GM04503 (cell line): Measurements from ENCODE around the gene PCDHGB5.
A peak's percentile ranks its signal among the peaks of the same experiment; 100 is the strongest.
"Not testable (repeated sequence)": the region's sequence is repeated elsewhere in the genome, so short reads cannot be mapped to it uniquely, and the experiment has no call there.

Experiments used
- DNase-seq: peaks from one replicate; pipeline ENCODE4 v3.0.0-alpha.2; 2012; ENCODE audit warnings: low read depth

Gene PCDHGB5

DNA sequence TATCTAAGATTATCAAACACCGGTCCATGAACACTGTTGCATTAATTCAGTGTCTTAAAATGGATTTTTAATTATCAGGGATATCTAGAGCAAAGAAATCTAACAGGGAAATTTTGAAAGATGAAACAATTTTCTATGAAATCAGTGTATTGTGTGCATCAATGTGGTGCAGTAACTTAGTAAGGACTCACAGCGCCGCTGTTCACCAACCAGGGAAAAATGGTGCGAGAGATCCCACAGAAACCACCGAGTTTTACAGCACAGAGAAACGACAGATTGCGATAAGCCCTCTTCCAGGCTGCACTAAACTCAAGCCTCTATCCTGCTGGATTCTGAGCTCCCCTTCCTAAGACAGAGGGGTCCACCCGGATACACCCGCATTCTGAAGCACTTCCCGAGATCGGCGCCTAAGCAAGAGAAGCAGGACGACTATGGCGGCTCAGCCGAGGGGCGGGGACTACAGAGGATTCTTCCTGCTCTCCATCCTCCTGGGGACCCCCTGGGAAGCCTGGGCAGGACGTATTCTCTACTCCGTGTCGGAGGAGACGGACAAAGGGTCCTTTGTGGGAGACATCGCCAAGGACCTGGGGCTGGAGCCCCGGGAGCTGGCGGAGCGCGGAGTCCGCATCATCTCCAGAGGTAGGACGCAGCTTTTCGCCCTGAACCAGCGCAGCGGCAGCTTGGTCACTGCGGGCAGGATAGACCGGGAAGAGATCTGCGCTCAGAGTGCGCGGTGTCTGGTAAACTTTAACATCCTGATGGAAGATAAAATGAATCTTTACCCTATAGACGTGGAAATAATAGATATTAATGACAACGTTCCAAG, 15.1 kb upstream of the PCDHGB5 start, which contains the start of gene PCDHGA7:
PCDHGA7 (plus strand) TSS at position 274 of the 826 bp plus-strand sequence; CDS start at position 432, 158 bp downstream.
- no peak for DNase-seq

DNA sequence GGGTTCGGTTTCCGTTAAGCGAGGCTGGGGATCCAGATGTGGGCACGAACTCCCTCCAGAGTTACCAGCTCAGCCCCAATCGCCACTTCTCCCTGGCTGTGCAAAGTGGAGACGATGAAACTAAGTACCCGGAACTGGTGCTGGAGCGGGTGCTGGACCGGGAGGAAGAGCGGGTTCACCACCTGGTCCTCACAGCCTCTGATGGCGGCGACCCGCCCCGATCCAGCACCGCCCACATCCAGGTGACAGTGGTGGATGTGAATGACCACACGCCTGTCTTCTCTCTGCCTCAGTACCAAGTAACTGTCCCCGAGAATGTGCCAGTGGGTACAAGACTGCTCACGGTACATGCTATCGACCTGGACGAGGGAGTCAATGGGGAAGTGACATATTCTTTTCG, 14.4 kb upstream of the PCDHGB5 start:
- no peak for DNase-seq

DNA sequence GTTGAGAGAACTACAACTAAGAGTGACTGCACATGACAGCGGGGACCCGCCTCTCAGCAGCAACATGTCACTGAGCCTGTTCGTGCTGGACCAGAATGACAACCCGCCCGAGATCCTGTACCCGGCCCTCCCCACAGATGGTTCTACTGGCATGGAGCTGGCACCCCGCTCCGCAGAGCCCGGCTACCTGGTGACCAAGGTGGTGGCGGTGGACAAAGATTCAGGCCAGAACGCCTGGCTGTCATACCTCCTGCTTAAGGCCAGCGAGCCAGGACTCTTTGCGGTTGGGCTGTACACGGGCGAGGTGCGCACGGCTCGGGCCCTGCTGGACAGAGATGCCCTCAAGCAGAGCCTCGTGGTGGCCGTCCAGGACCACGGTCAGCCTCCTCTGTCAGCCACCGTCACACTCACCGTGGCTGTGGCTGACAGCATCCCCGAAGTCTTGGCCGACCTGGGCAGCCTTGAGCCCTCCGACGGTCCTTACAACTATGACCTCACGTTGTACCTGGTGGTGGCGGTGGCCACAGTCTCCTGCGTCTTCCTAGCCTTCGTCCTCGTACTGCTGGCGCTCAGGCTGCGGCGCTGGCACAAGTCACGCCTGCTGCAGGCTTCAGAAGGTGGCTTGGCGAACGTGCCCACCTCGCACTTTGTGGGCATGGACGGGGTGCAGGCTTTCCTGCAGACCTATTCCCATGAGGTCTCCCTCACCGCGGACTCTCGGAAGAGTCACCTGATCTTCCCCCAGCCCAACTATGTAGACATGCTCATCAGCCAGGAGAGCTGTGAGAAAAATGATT, 13.1 kb upstream of the PCDHGB5 start:
- no peak for DNase-seq

DNA sequence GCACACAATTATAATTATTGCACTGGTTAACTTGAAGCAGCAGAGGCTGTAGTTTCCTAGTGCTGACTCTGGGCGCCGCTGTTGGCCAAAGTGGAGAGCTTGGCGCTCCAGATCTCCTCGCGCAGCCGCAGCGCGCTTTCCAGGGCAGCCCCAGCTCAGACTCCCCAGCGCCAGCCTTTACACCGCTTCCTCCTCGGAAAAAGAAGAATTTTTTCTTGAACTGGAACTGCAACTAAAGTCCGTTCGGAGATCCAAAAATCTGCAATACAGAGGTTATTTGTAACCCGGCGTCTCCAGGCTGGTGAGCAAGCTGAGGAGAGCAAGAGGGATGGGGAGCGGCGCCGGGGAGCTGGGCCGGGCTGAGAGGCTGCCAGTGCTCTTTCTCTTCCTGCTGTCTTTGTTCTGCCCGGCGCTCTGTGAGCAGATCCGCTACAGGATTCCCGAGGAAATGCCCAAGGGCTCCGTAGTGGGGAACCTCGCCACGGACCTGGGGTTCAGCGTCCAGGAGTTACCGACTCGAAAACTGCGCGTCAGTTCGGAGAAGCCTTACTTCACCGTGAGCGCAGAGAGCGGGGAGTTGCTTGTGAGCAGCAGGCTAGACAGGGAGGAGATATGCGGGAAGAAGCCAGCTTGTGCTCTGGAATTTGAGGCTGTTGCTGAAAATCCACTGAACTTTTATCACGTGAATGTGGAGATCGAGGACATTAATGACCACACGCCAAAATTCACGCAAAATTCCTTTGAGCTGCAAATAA, 10.0 kb upstream of the PCDHGB5 start, which contains the start of gene PCDHGB4:
PCDHGB4 (plus strand) TSS at position 142 of the 755 bp plus-strand sequence; CDS start at position 329, 187 bp downstream.
- DNase-seq = peak; percentile 21

DNA sequence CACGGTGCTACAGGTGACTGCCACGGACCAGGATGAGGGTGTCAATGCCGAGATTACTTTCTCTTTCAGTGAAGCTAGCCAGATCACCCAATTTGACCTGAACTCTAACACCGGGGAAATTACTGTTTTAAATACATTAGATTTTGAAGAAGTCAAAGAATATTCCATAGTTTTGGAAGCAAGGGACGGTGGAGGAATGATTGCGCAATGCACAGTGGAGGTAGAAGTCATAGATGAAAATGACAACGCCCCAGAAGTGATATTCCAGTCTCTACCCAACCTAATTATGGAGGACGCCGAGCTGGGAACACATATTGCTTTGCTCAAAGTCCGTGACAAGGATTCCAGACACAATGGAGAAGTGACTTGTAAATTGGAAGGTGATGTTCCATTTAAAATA, 9.1 kb upstream of the PCDHGB5 start:
- DNase-seq = no peak

DNA sequence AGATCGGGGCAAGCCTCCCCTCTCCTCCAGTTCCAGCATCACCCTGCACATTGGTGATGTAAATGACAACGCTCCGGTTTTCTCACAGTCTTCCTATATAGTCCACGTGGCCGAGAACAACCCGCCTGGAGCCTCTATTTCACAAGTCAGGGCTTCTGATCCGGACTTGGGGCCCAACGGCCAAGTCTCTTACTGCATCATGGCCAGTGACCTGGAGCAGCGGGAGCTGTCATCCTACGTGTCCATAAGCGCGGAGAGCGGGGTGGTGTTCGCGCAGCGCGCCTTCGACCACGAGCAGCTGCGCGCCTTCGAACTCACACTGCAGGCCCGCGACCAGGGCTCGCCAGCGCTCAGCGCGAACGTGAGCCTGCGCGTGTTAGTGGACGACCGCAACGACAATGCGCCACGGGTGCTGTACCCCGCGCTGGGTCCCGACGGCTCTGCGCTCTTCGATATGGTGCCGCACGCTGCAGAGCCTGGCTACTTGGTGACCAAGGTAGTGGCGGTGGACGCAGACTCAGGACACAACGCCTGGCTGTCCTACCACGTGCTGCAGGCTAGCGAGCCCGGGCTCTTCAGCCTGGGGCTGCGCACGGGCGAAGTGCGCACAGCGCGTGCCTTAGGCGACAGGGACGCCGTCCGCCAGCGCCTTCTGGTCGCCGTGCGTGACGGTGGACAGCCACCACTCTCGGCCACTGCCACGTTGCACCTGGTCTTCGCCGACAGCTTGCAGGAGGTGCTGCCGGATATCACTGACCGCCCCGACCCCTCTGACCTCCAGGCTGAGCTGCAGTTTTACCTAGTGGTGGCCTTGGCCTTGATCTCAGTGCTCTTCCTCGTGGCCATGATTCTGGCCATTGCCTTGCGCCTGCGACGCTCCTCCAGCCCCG, 8.3 kb upstream of the PCDHGB5 start:
- no peak for DNase-seq

DNA sequence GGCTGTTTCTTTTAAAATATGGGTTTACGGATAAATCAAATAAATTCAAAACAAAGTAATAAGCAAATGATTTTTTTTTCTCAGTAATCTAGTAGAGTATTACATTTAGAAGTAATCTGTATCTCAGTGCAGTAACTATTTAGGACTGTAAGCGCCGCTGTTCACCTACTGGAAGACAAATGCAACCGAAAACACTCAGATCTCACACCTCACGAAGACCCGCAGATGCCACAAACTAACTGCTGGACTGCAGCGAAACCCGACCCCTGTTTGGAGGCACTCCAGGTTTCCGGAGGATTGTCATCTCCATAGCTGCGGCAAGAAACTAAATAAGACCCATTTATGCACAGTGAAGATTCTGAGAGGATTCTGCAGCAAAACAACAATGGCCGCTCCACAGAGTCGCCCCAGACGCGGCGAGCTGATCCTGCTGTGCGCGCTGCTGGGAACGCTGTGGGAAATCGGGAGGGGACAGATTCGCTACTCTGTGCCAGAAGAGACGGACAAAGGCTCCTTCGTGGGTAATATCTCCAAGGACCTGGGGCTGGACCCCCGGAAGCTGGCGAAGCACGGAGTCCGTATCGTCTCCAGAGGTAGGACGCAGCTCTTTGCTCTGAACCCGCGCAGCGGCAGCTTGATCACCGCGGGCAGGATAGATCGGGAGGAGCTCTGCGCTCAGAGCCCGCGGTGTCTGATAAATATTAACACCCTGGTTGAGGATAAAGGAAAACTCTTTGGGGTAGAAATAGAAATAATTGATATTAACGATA, 5.1 kb upstream of the PCDHGB5 start, which contains the start of gene PCDHGA8:
PCDHGA8 (plus strand) TSS at position 205 of the 770 bp plus-strand sequence; CDS start at position 386, 181 bp downstream.
- DNase-seq = no peak

DNA sequence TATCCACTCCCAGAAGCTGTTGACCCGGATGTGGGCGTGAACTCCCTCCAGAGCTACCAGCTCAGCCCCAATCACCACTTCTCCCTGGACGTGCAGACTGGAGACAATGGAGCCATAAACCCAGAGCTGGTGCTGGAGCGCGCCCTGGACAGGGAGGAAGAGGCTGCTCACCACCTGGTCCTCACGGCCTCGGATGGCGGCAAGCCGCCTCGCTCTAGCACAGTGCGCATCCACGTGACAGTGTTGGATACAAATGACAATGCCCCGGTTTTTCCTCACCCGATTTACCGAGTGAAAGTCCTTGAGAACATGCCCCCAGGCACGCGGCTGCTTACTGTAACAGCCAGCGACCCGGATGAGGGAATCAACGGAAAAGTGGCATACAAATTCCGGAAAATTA, 4.5 kb upstream of the PCDHGB5 start:
- DNase-seq = no peak

DNA sequence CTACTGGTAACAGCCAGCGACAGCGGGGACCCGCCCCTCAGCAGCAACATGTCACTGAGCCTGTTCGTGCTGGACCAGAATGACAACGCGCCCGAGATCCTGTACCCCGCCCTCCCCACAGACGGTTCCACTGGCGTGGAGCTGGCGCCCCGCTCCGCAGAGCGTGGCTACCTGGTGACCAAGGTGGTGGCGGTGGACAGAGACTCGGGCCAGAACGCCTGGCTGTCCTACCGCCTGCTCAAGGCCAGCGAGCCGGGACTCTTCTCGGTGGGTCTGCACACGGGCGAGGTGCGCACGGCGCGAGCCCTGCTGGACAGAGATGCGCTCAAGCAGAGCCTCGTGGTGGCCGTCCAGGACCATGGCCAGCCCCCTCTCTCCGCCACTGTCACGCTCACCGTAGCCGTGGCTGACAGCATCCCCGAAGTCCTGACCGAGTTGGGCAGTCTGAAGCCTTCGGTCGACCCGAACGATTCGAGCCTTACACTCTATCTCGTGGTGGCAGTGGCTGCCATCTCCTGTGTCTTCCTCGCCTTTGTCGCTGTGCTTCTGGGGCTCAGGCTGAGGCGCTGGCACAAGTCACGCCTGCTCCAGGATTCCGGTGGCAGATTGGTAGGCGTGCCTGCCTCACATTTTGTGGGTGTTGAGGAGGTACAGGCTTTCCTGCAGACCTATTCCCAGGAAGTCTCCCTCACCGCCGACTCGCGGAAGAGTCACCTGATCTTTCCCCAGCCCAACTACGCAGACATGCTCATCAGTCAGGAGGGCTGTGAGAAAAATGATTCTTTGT, 3.2 kb upstream of the PCDHGB5 start:
- DNase-seq = not testable (repeated sequence)

DNA sequence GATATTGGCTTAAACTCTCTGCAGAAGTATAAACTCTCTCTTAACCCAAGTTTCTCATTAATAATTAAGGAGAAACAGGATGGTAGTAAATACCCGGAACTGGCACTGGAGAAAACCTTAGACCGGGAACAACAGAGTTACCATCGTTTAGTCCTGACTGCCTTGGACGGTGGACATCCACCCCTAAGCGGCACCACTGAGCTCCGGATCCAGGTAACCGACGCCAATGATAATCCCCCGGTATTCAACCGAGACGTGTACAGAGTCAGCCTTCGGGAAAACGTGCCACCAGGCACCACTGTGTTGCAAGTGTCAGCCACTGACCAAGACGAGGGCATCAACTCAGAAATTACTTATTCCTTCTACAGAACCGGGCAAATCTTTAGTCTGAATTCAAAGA, 861 bp downstream of the PCDHGB5 start:
- DNase-seq = no peak

DNA sequence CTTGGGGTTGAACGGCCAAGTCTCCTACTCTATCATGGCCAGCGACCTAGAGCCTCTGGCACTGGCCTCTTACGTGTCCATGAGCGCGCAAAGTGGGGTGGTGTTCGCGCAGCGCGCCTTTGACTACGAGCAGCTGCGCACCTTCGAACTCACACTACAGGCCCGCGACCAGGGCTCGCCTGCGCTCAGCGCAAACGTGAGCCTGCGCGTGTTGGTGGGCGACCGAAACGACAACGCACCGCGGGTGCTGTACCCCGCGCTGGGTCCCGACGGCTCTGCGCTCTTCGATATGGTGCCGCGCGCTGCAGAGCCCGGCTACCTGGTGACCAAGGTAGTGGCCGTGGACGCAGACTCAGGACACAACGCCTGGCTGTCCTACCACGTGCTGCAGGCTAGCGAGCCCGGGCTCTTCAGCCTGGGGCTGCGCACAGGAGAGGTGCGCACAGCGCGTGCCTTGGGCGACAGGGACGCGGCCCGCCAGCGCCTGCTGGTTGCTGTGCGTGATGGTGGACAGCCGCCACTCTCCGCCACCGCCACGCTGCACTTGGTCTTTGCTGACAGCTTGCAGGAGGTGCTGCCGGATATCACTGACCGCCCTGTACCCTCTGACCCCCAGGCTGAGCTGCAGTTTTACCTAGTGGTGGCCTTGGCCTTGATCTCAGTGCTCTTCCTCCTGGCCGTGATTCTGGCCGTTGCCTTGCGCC, 2.0 kb downstream of the PCDHGB5 start:
- no peak for DNase-seq

DNA sequence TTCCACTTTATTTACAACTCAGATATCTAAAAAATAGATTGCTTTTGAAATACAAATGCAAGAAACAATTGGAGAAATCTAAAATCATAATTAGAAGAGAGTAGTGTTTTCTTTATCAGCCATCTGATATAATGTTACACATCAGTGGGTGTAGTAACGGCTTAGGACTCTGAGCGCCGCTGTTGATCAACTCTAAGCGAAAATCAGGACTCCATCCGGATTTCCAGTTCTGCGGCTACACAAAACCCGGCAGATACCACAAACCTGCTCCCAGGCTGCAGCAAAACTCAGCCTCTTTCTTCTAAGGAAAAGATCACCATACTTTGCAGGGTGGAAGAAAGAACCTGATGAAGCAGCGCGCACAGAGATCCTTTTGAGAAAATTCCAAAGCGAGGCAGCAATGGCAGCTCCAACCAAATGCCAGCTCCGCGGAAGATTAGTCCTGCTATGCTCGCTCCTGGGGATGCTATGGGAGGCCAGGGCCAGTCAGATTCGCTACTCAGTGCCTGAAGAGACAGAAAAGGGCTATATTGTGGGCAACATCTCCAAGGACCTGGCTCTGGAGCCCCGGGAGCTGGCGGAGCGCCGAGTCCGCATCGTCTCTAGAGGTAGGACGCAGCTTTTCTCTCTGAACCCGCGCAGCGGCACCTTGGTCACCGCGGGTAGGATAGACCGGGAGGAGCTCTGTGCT, 5.0 kb downstream of the PCDHGB5 start, which contains the start of gene PCDHGA9:
PCDHGA9 (plus strand) TSS at position 226 of the 691 bp plus-strand sequence; CDS start at position 401, 175 bp downstream.
- no peak for DNase-seq

DNA sequence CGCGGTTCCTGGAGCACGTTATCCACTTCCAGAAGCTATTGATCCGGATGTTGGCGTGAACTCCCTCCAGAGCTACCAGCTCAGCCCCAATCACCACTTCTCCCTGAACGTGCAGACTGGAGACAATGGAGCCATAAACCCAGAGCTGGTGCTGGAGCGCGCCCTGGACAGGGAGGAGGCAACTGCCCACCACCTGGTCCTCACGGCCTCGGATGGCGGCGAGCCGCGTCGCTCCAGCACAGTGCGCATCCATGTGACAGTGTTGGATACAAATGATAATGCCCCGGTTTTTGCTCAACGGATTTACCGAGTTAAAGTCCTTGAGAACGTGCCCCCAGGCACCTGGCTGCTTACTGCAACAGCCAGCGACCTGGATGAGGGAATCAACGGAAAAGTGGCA, 5.6 kb downstream of the PCDHGB5 start:
- DNase-seq = no peak

DNA sequence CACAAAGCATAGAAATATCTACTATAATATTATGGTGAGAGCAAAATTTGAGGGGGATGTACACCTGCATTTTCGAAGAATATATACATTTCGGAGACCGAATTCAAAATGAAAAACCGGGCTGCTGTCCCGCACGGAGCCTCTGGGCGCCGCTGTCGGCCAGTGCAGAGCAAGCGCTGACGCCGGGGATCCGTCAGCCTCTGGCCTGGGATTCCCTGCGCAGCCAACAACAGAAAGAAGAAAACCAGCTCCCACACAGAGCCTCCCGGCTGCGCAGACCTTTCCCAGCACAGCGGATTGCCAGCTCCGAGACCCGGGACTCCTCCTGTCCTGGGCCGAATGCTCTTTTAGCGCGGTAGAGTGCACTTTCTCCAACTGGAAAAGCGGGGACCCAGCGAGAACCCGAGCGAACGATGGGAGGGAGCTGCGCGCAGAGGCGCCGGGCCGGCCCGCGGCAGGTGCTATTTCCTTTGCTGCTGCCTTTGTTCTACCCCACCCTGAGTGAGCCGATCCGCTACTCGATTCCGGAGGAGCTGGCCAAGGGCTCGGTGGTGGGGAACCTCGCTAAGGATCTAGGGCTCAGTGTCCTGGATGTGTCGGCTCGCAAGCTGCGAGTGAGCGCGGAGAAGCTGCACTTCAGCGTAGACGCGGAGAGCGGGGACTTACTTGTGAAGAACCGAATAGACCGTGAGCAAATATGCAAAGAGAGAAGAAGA, 10.2 kb downstream of the PCDHGB5 start, which contains the start of gene PCDHGB6:
PCDHGB6 (plus strand) TSS at position 232 of the 716 bp plus-strand sequence; CDS start at position 414, 182 bp downstream.
- DNase-seq = not testable (repeated sequence)

DNA sequence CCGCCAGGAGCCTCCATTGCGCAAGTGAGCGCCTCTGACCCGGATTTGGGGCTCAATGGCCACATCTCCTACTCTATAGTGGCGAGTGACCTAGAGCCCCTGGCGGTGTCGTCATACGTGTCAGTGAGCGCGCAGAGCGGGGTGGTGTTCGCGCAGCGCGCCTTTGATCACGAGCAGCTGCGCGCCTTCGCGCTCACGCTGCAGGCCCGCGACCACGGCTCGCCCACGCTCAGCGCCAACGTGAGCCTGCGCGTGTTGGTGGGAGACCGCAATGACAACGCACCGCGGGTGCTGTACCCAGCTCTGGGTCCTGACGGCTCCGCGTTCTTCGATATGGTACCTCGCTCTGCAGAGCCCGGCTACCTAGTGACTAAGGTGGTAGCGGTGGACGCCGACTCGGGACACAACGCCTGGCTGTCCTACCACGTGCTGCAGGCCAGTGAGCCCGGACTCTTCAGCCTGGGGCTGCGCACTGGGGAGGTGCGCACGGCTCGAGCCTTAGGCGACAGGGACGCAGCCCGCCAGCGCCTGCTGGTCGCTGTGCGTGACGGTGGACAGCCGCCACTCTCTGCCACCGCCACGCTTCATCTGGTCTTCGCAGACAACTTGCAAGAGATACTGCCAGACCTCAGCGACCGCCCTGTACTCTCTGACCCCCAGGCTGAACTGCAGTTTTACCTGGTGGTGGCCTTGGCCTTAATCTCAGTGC, 12.0 kb downstream of the PCDHGB5 start:
- DNase-seq = no peak

DNA sequence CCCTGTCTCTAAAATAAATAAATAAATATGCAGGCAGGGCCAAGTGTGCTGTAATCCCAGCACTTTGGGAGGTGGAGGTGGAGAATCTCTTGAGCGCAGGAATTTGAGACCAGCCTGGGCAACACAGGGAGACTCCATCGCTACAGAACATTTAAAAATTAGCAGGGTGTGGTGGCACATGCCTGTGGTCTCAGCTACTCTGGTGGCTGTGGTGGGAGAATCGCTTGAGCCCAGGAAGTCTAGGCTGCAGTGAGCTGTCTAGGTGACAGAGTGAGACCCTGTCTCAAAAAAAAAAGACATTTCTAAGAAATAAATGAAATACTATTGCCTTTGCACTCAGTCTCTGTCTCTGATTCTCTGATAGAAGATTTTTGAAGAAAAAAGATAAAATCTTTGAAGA, 13.8 kb downstream of the PCDHGB5 start:
- DNase-seq = no peak
